CD4-positive, alpha-beta memory T cell (primary cell): ENCODE results near the gene CROCC. TPM values are rescaled to one million over a fixed set of nuclear protein-coding genes. Genes with fewer than 3 reads are reported as not detected.
"Not testable (repeated sequence)": the region's sequence is repeated elsewhere in the genome, so short reads cannot be mapped to it uniquely, and the experiment has no call there.

ENCODE experiments used
- CTCF ChIA-PET: fragments of 350-600 bp; sonication (Branson Sonifier 250); formaldehyde crosslinking; loops from one replicate; lab custom pipeline; 2021; ENCODE audit warnings: inconsistent platforms; ENCODE audit not compliant: partially characterized antibody; lab: Charles Lee
- POLR2A ChIA-PET: fragments of 350-600 bp; sonication (Branson Sonifier 250); formaldehyde crosslinking; loops from one replicate; lab custom pipeline; 2021; ENCODE audit not compliant: partially characterized antibody; lab: Charles Lee
- DNase-seq, 5 donors: peaks; one replicate each; pipeline versions ENCODE4 v3.0.0 to v3.0.0-alpha.2; 2020 to 2022; ENCODE audit warnings: mixed read lengths in 1 of 5
- H3K27ac ChIP-seq: one replicate; pipeline ENCODE4 v1.7.0; 2013; ENCODE audit warnings: low read depth, low read length
- H3K27me3 ChIP-seq: 2 replicates; pipeline ENCODE4 v1.7.0; 2013; ENCODE audit warnings: mild to moderate bottlenecking, low read length, moderate library complexity; ENCODE audit not compliant: insufficient read depth
- H3K36me3 ChIP-seq: 2 replicates; pipeline ENCODE4 v1.7.0; 2013; ENCODE audit warnings: mild to moderate bottlenecking, low read length, moderate library complexity; ENCODE audit not compliant: insufficient read depth
- H3K4me1 ChIP-seq: 2 replicates; pipeline ENCODE4 v1.7.0; 2013; ENCODE audit warnings: mild to moderate bottlenecking, low read length, moderate library complexity; ENCODE audit not compliant: insufficient read depth
- H3K4me3 ChIP-seq, 2 donors: one replicate each; pipeline ENCODE4 v1.7.0; 2013; ENCODE audit warnings: low read length in 2 of 2, mild to moderate bottlenecking in 1 of 2
- H3K9me3 ChIP-seq, 2 donors: one replicate each; pipeline ENCODE4 v1.7.0; 2013; ENCODE audit warnings: low read length in 2 of 2, control low read depth in 1 of 2; ENCODE audit not compliant: control insufficient read depth in 1 of 2
- H3K27ac Mint-ChIP-seq, 7 donors: one replicate each; pipeline ENCODE4 v1.8.0; 2020 to 2021; ENCODE audit warnings: mixed read lengths in 7 of 7, mild to moderate bottlenecking in 6 of 7, inconsistent platforms in 3 of 7, moderate library complexity in 3 of 7
- H3K27me3 Mint-ChIP-seq, 2 donors: one replicate each; pipeline ENCODE4 v1.8.0; 2020 to 2021; ENCODE audit warnings: mixed read lengths in 2 of 2
- H3K36me3 Mint-ChIP-seq, 2 donors: one replicate each; pipeline ENCODE4 v1.8.0; 2020 to 2021; ENCODE audit warnings: mixed read lengths in 2 of 2, inconsistent platforms in 1 of 2, mild to moderate bottlenecking in 1 of 2
- H3K4me1 Mint-ChIP-seq, 4 donors: one replicate each; pipeline ENCODE4 v1.8.0; 2020 to 2021; ENCODE audit warnings: mixed read lengths in 4 of 4, mild to moderate bottlenecking in 1 of 4
- H3K4me3 Mint-ChIP-seq, 8 donors: one replicate each; pipeline ENCODE4 v1.8.0; 2020 to 2021; ENCODE audit warnings: mixed read lengths in 8 of 8, mild to moderate bottlenecking in 7 of 8, moderate library complexity in 6 of 8, inconsistent platforms in 3 of 8
- H3K9me3 Mint-ChIP-seq, 8 donors: one replicate each; pipeline ENCODE4 v1.8.0; 2020 to 2021; ENCODE audit warnings: mixed read lengths in 8 of 8, mild to moderate bottlenecking in 5 of 8, inconsistent platforms in 3 of 8, moderate library complexity in 1 of 8
- intact Hi-C: fragments of 100-400 bp; cut with micrococcal nuclease; formaldehyde crosslinking; loops from one replicate; pipeline ENCODE4 v1.15.1; 2023
- polyA plus RNA-seq, 2 donors: library from polyadenylated mRNA; unstranded; fragments of 300-500 nt; fragmentation: Illumina TruSeq; gene quantifications; one replicate each; pipeline ENCODE4 v1.2.3, GENCODE V29; 2021
- total RNA-seq, 2 experiments: library from RNA; stranded (reverse); gene quantifications; one replicate each; pipeline ENCODE4 v1.2.3, GENCODE V29; 2021

The CROCC gene
- total RNA-seq (10 to 100 TPM; 84.9 to 91.7 TPM), polyA plus RNA-seq (1 to 10 TPM in 1 of 2 donors, under 1 TPM in 1; 0.77 to 8.4 TPM)

DNA sequence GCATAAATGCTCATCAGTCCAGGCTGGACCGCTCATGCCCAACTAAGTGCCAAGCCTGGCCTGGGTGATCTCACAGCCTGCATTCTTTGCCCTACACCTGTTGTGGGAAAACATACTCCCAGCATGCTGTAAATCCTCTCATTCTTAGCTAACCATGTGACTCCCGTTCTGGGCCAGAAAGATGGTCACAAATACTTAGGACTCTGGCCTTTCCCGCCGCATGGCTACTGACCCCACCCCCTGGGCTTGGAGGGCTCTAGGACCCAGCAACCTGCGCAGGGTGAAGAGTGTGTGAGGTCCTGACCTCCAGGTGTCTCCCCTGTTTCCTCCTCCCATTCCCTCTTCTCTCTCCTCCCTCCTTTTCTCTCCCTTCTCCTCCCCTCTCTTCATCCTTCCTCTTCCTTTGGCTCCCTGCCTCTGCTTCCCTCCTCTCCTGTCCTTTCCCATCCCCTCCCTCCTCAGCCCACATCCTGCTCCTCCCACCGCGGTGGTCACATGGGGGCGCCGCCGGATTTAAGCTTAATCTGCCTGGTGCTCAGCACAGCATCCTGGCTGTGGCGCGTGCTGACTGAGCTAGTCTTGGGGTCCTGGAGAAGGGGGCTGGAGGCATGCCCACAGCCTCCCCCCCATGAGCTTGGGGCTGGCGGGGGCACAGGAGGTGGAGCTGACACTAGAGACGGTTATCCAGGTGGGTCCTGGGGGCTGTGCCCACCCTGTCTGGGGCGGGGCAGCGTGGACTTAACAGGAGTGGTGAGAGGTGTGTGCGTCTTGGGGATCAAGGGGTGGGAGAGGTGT lies at the start of gene CROCC:
Gene CROCC, plus strand, starts transcription at position 541 of the 795 bp plus-strand sequence. Its CDS starts 88 bp downstream, at position 629.
- Histone ChIP-seq H3K27ac (no peak within 1 kb of the TSS), H3K36me3 (no peaks in the 10 kb centered on the region), H3K27me3 (no peaks in the 10 kb centered on the region), H3K9me3 (no peaks in the 10 kb centered on the region), H3K4me3 (peak within 1 kb of the TSS in 1 of 2 donors; percentile 9), H3K4me1 (peaks cover 18% of the 10 kb centered on the region)
- DNase-seq, result peak in 2 of 5 donors; percentile 25 to 34
- POLR2A ChIA-PET, result interaction anchor here (0.8 to 4.3 kb wide), 4 partner anchors 16 to 309 kb away, joined by 3 to 28 read pairs (median 4); partner anchors contain the start of gene NBPF1
- Mint-ChIP-seq H3K9me3 (no peaks in the 10 kb centered on the region), H3K36me3 (peaks cover 0 to 4% of the 10 kb centered on the region in 2 donors), H3K27me3 (no peaks in the 10 kb centered on the region), H3K4me3 (peak within 1 kb of the TSS in 7 of 8 donors; percentile 29 to 73 (median 69)), H3K4me1 (peaks cover 9 to 47% (median 25%) of the 10 kb centered on the region in 4 donors), H3K27ac (peak within 1 kb of the TSS; percentile 8 to 77 (median 59))
- intact Hi-C loops, result no loop called here
- CTCF ChIA-PET, result interaction anchor here (0.6 to 0.8 kb wide), 4 partner anchors 15 to 1011 kb away, joined by 3 to 4 read pairs (median 4); no protein-coding TSS in a partner anchor

- H3K4me3 ChIP-seq, H3K27ac ChIP-seq, H3K36me3 Mint-ChIP-seq, H3K9me3 Mint-ChIP-seq, H3K9me3 ChIP-seq, intact Hi-C loops, CTCF ChIA-PET, H3K27me3 ChIP-seq, H3K4me1 ChIP-seq, POLR2A ChIA-PET, H3K36me3 ChIP-seq: not testable (repeated sequence)
- Mint-ChIP-seq H3K27me3 (peaks cover 21 to 22% of the 10 kb centered on the region in 2 donors), H3K4me1 (peaks cover 1 to 19% (median 7%) of the 10 kb centered on the region in 4 donors), H3K4me3 (peak overlapping the region; percentile 72 to 89 (median 84)), H3K27ac (peak overlapping the region in 4 of 7 donors; percentile 10 to 63 (median 60))
- DNase-seq, result peak in 3 of 5 donors; percentile 11 to 37 (median 32)
These were observed 49.3 kb upstream of the CROCC start for GRCh38 chr1:16872152-16873075.

DNA sequence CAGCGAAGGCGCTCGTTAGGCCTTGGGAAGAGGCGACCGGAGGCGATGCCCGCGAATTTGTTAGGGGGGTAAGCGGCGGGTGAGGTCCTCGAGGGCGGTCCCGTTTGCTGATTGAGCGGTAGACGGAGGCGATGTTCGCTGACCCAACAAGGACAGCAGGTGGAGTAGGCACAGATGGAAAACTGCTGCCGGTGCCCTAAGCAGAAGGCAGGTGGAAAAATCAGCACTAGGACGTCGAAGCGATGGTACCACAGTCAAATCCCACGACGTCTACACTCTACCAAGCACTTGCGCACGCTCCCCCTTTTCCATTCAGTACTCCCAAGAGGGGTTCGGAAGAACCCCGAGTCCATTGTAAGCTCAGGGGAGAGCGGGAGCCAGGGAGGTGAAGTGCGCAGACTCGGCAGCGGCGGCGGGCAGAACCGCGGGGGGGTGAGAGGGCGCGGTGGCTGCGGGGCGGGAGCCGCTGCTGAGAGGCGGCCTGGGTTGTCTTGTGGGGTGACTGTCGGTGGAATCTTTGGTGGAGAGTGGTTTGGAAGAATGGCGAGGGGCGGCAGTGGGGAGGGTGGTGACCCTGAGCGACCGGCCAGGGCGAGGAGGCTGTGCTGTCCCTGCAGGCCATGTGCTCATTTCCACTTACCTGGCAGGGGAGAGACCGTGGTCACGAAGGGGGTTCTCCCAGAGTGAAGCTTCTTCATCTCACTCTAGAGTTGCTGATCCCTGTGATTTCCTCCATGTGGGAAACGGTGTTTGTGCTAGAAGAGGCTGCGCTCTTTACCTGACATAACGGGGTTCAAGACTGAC lies 48.5 kb upstream of the CROCC start:
- H3K27me3 Mint-ChIP-seq, result peaks cover 21 to 22% of the 10 kb centered on the region in 2 donors
- intact Hi-C loops, result not testable (repeated sequence)

GRCh38 chr1:16874968-16875765 lies 46.6 kb upstream of the CROCC start:
- H3K27me3 ChIP-seq, CTCF ChIA-PET, H3K9me3 Mint-ChIP-seq, H3K36me3 Mint-ChIP-seq, H3K9me3 ChIP-seq, H3K36me3 ChIP-seq, H3K27ac ChIP-seq, DNase-seq, POLR2A ChIA-PET, intact Hi-C loops, H3K27ac Mint-ChIP-seq, H3K4me1 ChIP-seq, H3K4me3 ChIP-seq: not testable (repeated sequence)
- Mint-ChIP-seq H3K27me3 (peaks cover 19 to 32% of the 10 kb centered on the region in 2 donors), H3K4me3 (peak overlapping the region in 3 of 8 donors; percentile 17 to 50 (median 24)), H3K4me1 (peaks cover 1 to 19% (median 7%) of the 10 kb centered on the region in 4 donors)

More for the DNA sequence above, 48.5 kb upstream of the CROCC start:
- H3K36me3 Mint-ChIP-seq, POLR2A ChIA-PET, CTCF ChIA-PET, H3K9me3 ChIP-seq, H3K36me3 ChIP-seq, H3K27ac ChIP-seq, H3K4me3 ChIP-seq, H3K9me3 Mint-ChIP-seq, H3K27me3 ChIP-seq, H3K4me1 ChIP-seq: not testable (repeated sequence)
- Mint-ChIP-seq H3K4me3 (peak overlapping the region; percentile 72 to 89 (median 84)), H3K27ac (peak overlapping the region in 1 of 7 donors; percentile 60), H3K4me1 (peaks cover 1 to 19% (median 7%) of the 10 kb centered on the region in 4 donors)
- DNase-seq, result peak in 3 of 5 donors; percentile 37 to 67 (median 44)

DNA sequence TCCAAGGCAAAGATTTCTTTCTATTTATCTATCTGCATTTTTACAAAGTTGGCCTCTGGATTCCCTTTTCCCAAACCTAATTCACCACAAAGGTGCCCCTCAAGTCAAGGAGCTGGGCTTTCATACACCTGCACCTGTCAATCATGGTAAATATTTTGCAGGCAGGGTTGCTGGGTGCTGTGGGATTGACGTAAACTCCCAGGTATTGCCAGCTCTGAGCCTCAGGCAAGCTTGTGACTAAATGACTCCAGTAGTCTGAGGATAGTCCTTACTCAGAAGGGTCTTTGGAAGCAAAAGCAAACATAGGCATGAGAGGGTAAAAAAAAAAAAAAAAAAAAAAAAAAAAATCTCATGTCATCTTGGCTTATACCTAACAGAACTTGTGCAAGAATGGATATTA lies 40.0 kb upstream of the CROCC start:
- H3K4me1 Mint-ChIP-seq, H3K27ac ChIP-seq, H3K36me3 Mint-ChIP-seq, H3K36me3 ChIP-seq, H3K27ac Mint-ChIP-seq, intact Hi-C loops, POLR2A ChIA-PET, H3K4me3 ChIP-seq, DNase-seq, H3K4me3 Mint-ChIP-seq, H3K9me3 ChIP-seq, H3K4me1 ChIP-seq, H3K27me3 ChIP-seq, H3K9me3 Mint-ChIP-seq: not testable (repeated sequence)
- H3K27me3 Mint-ChIP-seq, result peaks cover 17 to 25% of the 10 kb centered on the region in 2 donors
- CTCF ChIA-PET, result interaction anchor here (0.6 kb wide), 1 partner anchor 987 kb away, joined by 3 read pairs; no protein-coding TSS in a partner anchor

DNA sequence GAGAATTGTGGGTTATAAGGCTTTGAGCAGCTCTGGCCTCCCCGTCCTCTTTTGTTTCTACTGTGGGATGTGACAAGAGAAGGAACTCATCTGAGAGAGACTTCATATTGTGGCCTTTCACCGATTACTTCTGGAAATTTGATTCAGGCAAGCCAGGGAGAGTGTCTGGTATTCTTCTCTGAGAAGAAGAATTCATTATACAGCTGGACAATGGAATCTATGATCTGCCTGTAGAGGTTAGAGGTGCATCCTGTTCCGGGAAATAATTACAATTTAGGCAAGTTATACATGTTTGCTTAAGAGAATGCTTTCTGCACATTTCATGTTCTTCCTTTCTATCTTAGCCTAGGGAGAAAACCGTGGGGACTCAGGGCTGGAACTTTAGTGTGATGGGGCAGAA lies 38.7 kb upstream of the CROCC start:
- POLR2A ChIA-PET, result interaction anchor here (0.8 kb wide), 1 partner anchor 23 kb away, joined by 3 read pairs; no protein-coding TSS in a partner anchor
- H3K27me3 Mint-ChIP-seq, result peaks cover 17 to 23% of the 10 kb centered on the region in 2 donors
- H3K36me3 ChIP-seq, result no peaks in the 10 kb centered on the region
- H3K9me3 ChIP-seq, result no peaks in the 10 kb centered on the region
- H3K27me3 ChIP-seq, result no peaks in the 10 kb centered on the region
- no peak overlapping the region for H3K4me3 ChIP-seq
- H3K27ac ChIP-seq, result no peak overlapping the region
- CTCF ChIA-PET, result no interaction called here
- H3K4me1 Mint-ChIP-seq, result peaks cover 0 to 9% (median 0%) of the 10 kb centered on the region in 4 donors
- H3K9me3 Mint-ChIP-seq, result no peaks in the 10 kb centered on the region
- no peaks in the 10 kb centered on the region for H3K4me1 ChIP-seq
- intact Hi-C loops, result no loop called here
- H3K36me3 Mint-ChIP-seq, result no peaks in the 10 kb centered on the region
- no peak overlapping the region for H3K27ac Mint-ChIP-seq
- H3K4me3 Mint-ChIP-seq, result no peak overlapping the region
- DNase-seq, result no peak
